NCI-H1105 treated with DMSO at 0.1 percent for 48 hours (cell line): ENCODE measurements around the gene SLC2A13.
A peak's percentile ranks its signal among the peaks of the same experiment; 100 is the strongest.
"Not testable (repeated sequence)": the region's sequence is repeated elsewhere in the genome, so short reads cannot be mapped to it uniquely, and the experiment has no call there.

Source experiments
- DNase-seq: peaks from one replicate; lab custom pipeline; 2025; lab: John Stamatoyannopoulos, UW

The SLC2A13 gene

GRCh38 chr12:39928181-39928899, 177.5 kb downstream of the SLC2A13 start:
- no peak for DNase-seq

- no peak for DNase-seq
Measured at GRCh38 chr12:39923364-39923763, 182.5 kb downstream of the SLC2A13 start.

- DNase-seq, result not testable (repeated sequence)
Measured at GRCh38 chr12:39922598-39922997, 183.3 kb downstream of the SLC2A13 start.

GRCh38 chr12:39920647-39921046, 185.2 kb downstream of the SLC2A13 start:
- no peak for DNase-seq

- no peak for DNase-seq
Measured at GRCh38 chr12:39920222-39920621, 185.7 kb downstream of the SLC2A13 start.

- DNase-seq, result no peak
Measured at GRCh38 chr12:39919790-39920189, 186.1 kb downstream of the SLC2A13 start.

GRCh38 chr12:39915249-39915648, 190.6 kb downstream of the SLC2A13 start:
- DNase-seq, result no peak

- DNase-seq, result no peak
Measured at GRCh38 chr12:39912211-39912980, 193.5 kb downstream of the SLC2A13 start.

- no peak for DNase-seq
Measured at GRCh38 chr12:39906237-39906636, 199.6 kb downstream of the SLC2A13 start.

- DNase-seq, result no peak
Measured at GRCh38 chr12:39905152-39905551, 200.7 kb downstream of the SLC2A13 start.

GRCh38 chr12:39902821-39903220, 203.1 kb downstream of the SLC2A13 start:
- peak; percentile 26 for DNase-seq

- DNase-seq, result no peak
Measured at GRCh38 chr12:39897315-39897714, 208.6 kb downstream of the SLC2A13 start.

GRCh38 chr12:39893388-39893787, 212.5 kb downstream of the SLC2A13 start:
- DNase-seq, result not testable (repeated sequence)

- DNase-seq, result no peak
Measured at GRCh38 chr12:39892146-39892545, 213.7 kb downstream of the SLC2A13 start.

- no peak for DNase-seq
Measured at GRCh38 chr12:39887856-39888255, 218.0 kb downstream of the SLC2A13 start.

- no peak for DNase-seq
Measured at GRCh38 chr12:39886106-39886505, 219.8 kb downstream of the SLC2A13 start.

- no peak for DNase-seq
Measured at GRCh38 chr12:39884616-39885125, 221.2 kb downstream of the SLC2A13 start.

GRCh38 chr12:39883411-39883810, 222.5 kb downstream of the SLC2A13 start:
- DNase-seq, result no peak

GRCh38 chr12:39878753-39879152, 227.1 kb downstream of the SLC2A13 start:
- no peak for DNase-seq

GRCh38 chr12:39875721-39876120, 230.2 kb downstream of the SLC2A13 start:
- no peak for DNase-seq

GRCh38 chr12:39874785-39875184, 231.1 kb downstream of the SLC2A13 start:
- no peak for DNase-seq

- DNase-seq, result no peak
Measured at GRCh38 chr12:39873065-39873464, 232.8 kb downstream of the SLC2A13 start.

- DNase-seq, result no peak
Measured at GRCh38 chr12:39872425-39872824, 233.5 kb downstream of the SLC2A13 start.
